Neural cell (in vitro differentiated cells): ENCODE results near the gene NT5C2.

Experiments
- EP300 ChIP-seq: fragments of 450-650 bp; conservative IDR thresholded peaks from 2 replicates; pipeline ENCODE4 v1.6.1; 2014; ENCODE audit warnings: antibody characterized with exemption, mild to moderate bottlenecking, moderate library complexity; ENCODE audit not compliant: poor library complexity, severe bottlenecking
- EZH2 ChIP-seq: fragments of 200-600, 300-800 bp; shearing (Covaris generic), sonication (generic); IDR thresholded peaks from 2 replicates; pipeline ENCODE4 v1.6.1; 2014; ENCODE audit warnings: antibody characterized with exemption, low read length, borderline replicate concordance, mild to moderate bottlenecking; ENCODE audit not compliant: insufficient read depth, poor library complexity, severe bottlenecking
- MXI1 ChIP-seq: fragments of 450-650 bp; conservative IDR thresholded peaks from 2 replicates; pipeline ENCODE4 v1.6.1; 2014; ENCODE audit warnings: antibody characterized with exemption, mild to moderate bottlenecking; ENCODE audit not compliant: poor library complexity, severe bottlenecking
- POLR2AphosphoS5 ChIP-seq: IDR thresholded peaks from 2 replicates; pipeline ENCODE4 v1.6.1; 2012
- RAD21 ChIP-seq: fragments of 450-650 bp; conservative IDR thresholded peaks from 2 replicates; pipeline ENCODE4 v1.6.1; 2014; ENCODE audit warnings: antibody characterized with exemption, mild to moderate bottlenecking, moderate library complexity
- SMC3 ChIP-seq: fragments of 450-650 bp; conservative IDR thresholded peaks from 2 replicates; pipeline ENCODE4 v1.6.1; 2014; ENCODE audit warnings: antibody characterized with exemption, mild to moderate bottlenecking, moderate library complexity; ENCODE audit not compliant: poor library complexity
- TAF1 ChIP-seq: IDR thresholded peaks from 2 replicates; pipeline ENCODE4 v1.6.1; 2012; ENCODE audit warnings: low read depth
- TF ChIP-seq, protein P1 (sequence below): fragments of 450-650 bp; IDR thresholded peaks from 2 replicates; pipeline ENCODE4 v1.5.1; 2014; ENCODE audit warnings: antibody characterized with exemption, mild to moderate bottlenecking, moderate library complexity; ENCODE audit not compliant: poor library complexity, severe bottlenecking
- TF ChIP-seq, protein P2 (sequence below): IDR thresholded peaks from 2 replicates; pipeline ENCODE4 v1.6.1; 2012; ENCODE audit warnings: borderline replicate concordance

DNA sequence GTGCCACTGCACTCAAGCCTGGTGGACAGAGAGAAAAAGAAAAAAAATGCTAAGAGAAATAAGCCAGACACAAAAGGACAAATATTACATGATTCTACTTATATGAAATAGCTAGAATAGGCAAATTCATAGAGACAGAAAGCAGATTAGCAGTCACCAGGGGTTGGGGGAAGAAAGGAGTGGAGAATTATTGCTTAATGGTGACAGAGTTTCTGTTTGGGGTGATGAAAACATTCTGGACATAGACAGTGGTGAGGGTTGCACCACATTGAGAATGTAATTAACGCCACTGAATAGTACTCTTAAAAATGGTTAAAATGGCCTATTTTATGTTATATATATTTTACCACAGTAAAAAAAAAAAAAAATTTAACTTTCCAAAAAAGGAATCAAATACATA, 6.4 kb upstream of the NT5C2 start:
- TF ChIP-seq, protein P1, sequence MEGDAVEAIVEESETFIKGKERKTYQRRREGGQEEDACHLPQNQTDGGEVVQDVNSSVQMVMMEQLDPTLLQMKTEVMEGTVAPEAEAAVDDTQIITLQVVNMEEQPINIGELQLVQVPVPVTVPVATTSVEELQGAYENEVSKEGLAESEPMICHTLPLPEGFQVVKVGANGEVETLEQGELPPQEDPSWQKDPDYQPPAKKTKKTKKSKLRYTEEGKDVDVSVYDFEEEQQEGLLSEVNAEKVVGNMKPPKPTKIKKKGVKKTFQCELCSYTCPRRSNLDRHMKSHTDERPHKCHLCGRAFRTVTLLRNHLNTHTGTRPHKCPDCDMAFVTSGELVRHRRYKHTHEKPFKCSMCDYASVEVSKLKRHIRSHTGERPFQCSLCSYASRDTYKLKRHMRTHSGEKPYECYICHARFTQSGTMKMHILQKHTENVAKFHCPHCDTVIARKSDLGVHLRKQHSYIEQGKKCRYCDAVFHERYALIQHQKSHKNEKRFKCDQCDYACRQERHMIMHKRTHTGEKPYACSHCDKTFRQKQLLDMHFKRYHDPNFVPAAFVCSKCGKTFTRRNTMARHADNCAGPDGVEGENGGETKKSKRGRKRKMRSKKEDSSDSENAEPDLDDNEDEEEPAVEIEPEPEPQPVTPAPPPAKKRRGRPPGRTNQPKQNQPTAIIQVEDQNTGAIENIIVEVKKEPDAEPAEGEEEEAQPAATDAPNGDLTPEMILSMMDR, result no peak
- TF ChIP-seq, protein P2, sequence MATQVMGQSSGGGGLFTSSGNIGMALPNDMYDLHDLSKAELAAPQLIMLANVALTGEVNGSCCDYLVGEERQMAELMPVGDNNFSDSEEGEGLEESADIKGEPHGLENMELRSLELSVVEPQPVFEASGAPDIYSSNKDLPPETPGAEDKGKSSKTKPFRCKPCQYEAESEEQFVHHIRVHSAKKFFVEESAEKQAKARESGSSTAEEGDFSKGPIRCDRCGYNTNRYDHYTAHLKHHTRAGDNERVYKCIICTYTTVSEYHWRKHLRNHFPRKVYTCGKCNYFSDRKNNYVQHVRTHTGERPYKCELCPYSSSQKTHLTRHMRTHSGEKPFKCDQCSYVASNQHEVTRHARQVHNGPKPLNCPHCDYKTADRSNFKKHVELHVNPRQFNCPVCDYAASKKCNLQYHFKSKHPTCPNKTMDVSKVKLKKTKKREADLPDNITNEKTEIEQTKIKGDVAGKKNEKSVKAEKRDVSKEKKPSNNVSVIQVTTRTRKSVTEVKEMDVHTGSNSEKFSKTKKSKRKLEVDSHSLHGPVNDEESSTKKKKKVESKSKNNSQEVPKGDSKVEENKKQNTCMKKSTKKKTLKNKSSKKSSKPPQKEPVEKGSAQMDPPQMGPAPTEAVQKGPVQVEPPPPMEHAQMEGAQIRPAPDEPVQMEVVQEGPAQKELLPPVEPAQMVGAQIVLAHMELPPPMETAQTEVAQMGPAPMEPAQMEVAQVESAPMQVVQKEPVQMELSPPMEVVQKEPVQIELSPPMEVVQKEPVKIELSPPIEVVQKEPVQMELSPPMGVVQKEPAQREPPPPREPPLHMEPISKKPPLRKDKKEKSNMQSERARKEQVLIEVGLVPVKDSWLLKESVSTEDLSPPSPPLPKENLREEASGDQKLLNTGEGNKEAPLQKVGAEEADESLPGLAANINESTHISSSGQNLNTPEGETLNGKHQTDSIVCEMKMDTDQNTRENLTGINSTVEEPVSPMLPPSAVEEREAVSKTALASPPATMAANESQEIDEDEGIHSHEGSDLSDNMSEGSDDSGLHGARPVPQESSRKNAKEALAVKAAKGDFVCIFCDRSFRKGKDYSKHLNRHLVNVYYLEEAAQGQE, result no peak
- TF ChIP-seq EZH2, result no peak
- TF ChIP-seq RAD21, result no peak
- no peak for TF ChIP-seq POLR2AphosphoS5
- no peak for TF ChIP-seq EP300
- TF ChIP-seq TAF1, result no peak
- no peak for TF ChIP-seq SMC3
- no peak for TF ChIP-seq MXI1
